ENCODE results near the gene APOBEC3B.
"Not testable (repeated sequence)": the region's sequence is repeated elsewhere in the genome, so short reads cannot be mapped to it uniquely, and the experiment has no call there.

APOBEC3B gene

GRCh38 chr22:38952281-38952993 lies 29.7 kb upstream of the APOBEC3B start:
- no peak for DNase-seq

GRCh38 chr22:38953091-38953490 lies 29.1 kb upstream of the APOBEC3B start:
- no peak for DNase-seq

- no peak for DNase-seq
These were observed 28.4 kb upstream of the APOBEC3B start for GRCh38 chr22:38953577-38954413.

GRCh38 chr22:38954414-38955043 lies 27.6 kb upstream of the APOBEC3B start:
- DNase-seq = no peak

- DNase-seq = no peak
These were observed 26.8 kb upstream of the APOBEC3B start for GRCh38 chr22:38955250-38955905.

- no peak for DNase-seq
These were observed 26.2 kb upstream of the APOBEC3B start for GRCh38 chr22:38955926-38956325.

GRCh38 chr22:38956551-38956950 lies 25.6 kb upstream of the APOBEC3B start:
- DNase-seq = no peak

- DNase-seq = no peak
These were observed 24.9 kb upstream of the APOBEC3B start, which contains the start of gene APOBEC3A for GRCh38 chr22:38957046-38957770. TSS of gene APOBEC3A (plus strand) at chr22:38957609. CDS start at chr22:38957692, 83 bp downstream.

GRCh38 chr22:38957808-38958650 lies 24.1 kb upstream of the APOBEC3B start:
- no peak for DNase-seq

GRCh38 chr22:38958651-38958943 lies 23.6 kb upstream of the APOBEC3B start:
- DNase-seq = not testable (repeated sequence)

- DNase-seq = no peak
These were observed 22.6 kb upstream of the APOBEC3B start for GRCh38 chr22:38959590-38959989.

- DNase-seq = not testable (repeated sequence)
These were observed 21.5 kb upstream of the APOBEC3B start for GRCh38 chr22:38960673-38961072.

GRCh38 chr22:38963291-38963738 lies 18.8 kb upstream of the APOBEC3B start:
- not testable (repeated sequence) for DNase-seq

- no peak for DNase-seq
These were observed 18.3 kb upstream of the APOBEC3B start for GRCh38 chr22:38963872-38964271.

- DNase-seq = no peak
These were observed 17.8 kb upstream of the APOBEC3B start for GRCh38 chr22:38964306-38964705.

- no peak for DNase-seq
These were observed 17.2 kb upstream of the APOBEC3B start for GRCh38 chr22:38964989-38965388.

GRCh38 chr22:38965614-38966379 lies 16.4 kb upstream of the APOBEC3B start:
- no peak for DNase-seq

- DNase-seq = no peak
These were observed 15.8 kb upstream of the APOBEC3B start for GRCh38 chr22:38966380-38966702.

- no peak for DNase-seq
These were observed 15.2 kb upstream of the APOBEC3B start for GRCh38 chr22:38966942-38967341.

Measured in NCI-H226 (cell line).